Activated CD8-positive, alpha-beta T cell treated with anti-CD3 and anti-CD28 coated beads for 36 hours (primary cell): ENCODE measurements around the gene BPTF. TPM values are rescaled to one million over a fixed set of nuclear protein-coding genes. Genes with fewer than 3 reads are reported as not detected.
"Not testable (repeated sequence)": the region's sequence is repeated elsewhere in the genome, so short reads cannot be mapped to it uniquely, and the experiment has no call there.

Experiments
- ATAC-seq: fragments of 200-7000 bp; cut with Tn5 transposase; one replicate; pipeline ENCODE4 v1.10.0; 2021; ENCODE audit warnings: mild to moderate bottlenecking, moderate library complexity
- CTCF ChIA-PET: fragments of 350-600 bp; sonication (Branson Sonifier 250); formaldehyde crosslinking; loops from one replicate; lab custom pipeline; 2021; ENCODE audit warnings: antibody characterized with exemption; lab: Charles Lee
- POLR2A ChIA-PET: fragments of 350-600 bp; sonication (Branson Sonifier 250); formaldehyde crosslinking; loops from one replicate; lab custom pipeline; 2021; ENCODE audit warnings: antibody characterized with exemption; lab: Charles Lee
- DNase-seq: peaks from one replicate; pipeline ENCODE4 v3.0.0-alpha.2; 2020
- H3K27ac Mint-ChIP-seq: one replicate; pipeline ENCODE4 v1.8.0; 2021; ENCODE audit warnings: mild to moderate bottlenecking, mixed read lengths
- H3K27me3 Mint-ChIP-seq: one replicate; pipeline ENCODE4 v1.8.0; 2021; ENCODE audit warnings: mixed read lengths
- H3K36me3 Mint-ChIP-seq: one replicate; pipeline ENCODE4 v1.8.0; 2021; ENCODE audit warnings: low read depth, mixed read lengths
- H3K4me1 Mint-ChIP-seq: one replicate; pipeline ENCODE4 v1.8.0; 2021; ENCODE audit warnings: low read depth, mixed read lengths
- H3K4me3 Mint-ChIP-seq: one replicate; pipeline ENCODE4 v1.8.0; 2021; ENCODE audit warnings: mild to moderate bottlenecking, moderate library complexity, mixed read lengths
- H3K9me3 Mint-ChIP-seq: one replicate; pipeline ENCODE4 v1.8.0; 2021; ENCODE audit warnings: mixed read lengths
- CTCF ChIP-seq: fragments of 200-600 bp; IDR thresholded peaks from one replicate; pipeline ENCODE4 v1.8.0; 2022; ENCODE audit warnings: antibody characterized with exemption, mild to moderate bottlenecking
- intact Hi-C: fragments of 100-400 bp; cut with micrococcal nuclease; formaldehyde crosslinking; loops from one replicate; pipeline ENCODE4 v1.10.0; 2022
- total RNA-seq, 2 experiments: library from RNA; stranded (reverse); gene quantifications; one replicate each; pipeline ENCODE4 v1.2.3, GENCODE V29; 2021

The BPTF gene
- total RNA-seq, 2 experiments from 2014 or later, result 80.1 to 84.4 TPM

- DNase-seq (no peak), ATAC-seq (no peak)
- H3K36me3 Mint-ChIP-seq, result peaks cover 8% of the 10 kb centered on the region
- ChIA-PET CTCF (no interaction called here), POLR2A (no interaction called here)
- no peak for TF ChIP-seq CTCF
- intact Hi-C loops, result no loop called here
- H3K27me3 Mint-ChIP-seq, result no peaks in the 10 kb centered on the region
- peaks cover 49% of the 10 kb centered on the region for H3K4me1 Mint-ChIP-seq
- no peak overlapping the region for H3K27ac Mint-ChIP-seq
- no peak overlapping the region for H3K4me3 Mint-ChIP-seq
- no peaks in the 10 kb centered on the region for H3K9me3 Mint-ChIP-seq
Observed at GRCh38 chr17:67842648-67843047, 17.3 kb downstream of the BPTF start.

- Mint-ChIP-seq H3K4me3 (no peak overlapping the region), H3K36me3 (peaks cover 15% of the 10 kb centered on the region), H3K9me3 (peaks cover 1% of the 10 kb centered on the region), H3K27ac (no peak overlapping the region), H3K27me3 (no peaks in the 10 kb centered on the region), H3K4me1 (peaks cover 46% of the 10 kb centered on the region)
- no peak for TF ChIP-seq CTCF
- ChIA-PET POLR2A (interaction anchor here (1.0 to 1.3 kb wide), 2 partner anchors 9 to 10 kb away, joined by 3 to 4 read pairs; no protein-coding TSS in a partner anchor), CTCF (no interaction called here)
- DNase-seq (no peak), ATAC-seq (no peak)
- intact Hi-C loops, result no loop called here
Observed at GRCh38 chr17:67845374-67845773, 20.1 kb downstream of the BPTF start.

DNA sequence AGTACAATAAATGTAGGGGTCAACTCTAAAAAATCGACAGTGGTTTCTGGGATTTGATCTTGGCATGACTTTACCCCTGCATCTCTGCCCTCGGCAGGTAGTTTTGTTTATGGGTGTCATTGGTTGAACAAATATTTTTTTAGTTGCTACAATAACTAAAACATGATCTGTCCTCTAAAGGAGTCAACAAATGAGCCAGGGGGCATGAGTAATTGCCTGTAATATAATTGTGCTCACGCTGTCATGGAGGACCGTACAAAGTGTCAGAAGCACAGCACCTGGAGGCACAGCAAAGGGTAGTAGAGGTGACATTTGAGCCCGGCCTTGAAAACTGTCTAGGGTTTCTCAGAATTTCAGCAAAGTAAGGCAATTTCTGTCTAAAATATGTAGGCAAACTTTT lies 22.9 kb downstream of the BPTF start:
- ATAC-seq, POLR2A ChIA-PET, H3K4me3 Mint-ChIP-seq, CTCF ChIA-PET, intact Hi-C loops, H3K27me3 Mint-ChIP-seq, H3K9me3 Mint-ChIP-seq: not testable (repeated sequence)
- Mint-ChIP-seq H3K27ac (peak overlapping the region; percentile 56), H3K4me1 (peaks cover 49% of the 10 kb centered on the region), H3K36me3 (peaks cover 17% of the 10 kb centered on the region)
- DNase-seq, result peak; percentile 21

DNA sequence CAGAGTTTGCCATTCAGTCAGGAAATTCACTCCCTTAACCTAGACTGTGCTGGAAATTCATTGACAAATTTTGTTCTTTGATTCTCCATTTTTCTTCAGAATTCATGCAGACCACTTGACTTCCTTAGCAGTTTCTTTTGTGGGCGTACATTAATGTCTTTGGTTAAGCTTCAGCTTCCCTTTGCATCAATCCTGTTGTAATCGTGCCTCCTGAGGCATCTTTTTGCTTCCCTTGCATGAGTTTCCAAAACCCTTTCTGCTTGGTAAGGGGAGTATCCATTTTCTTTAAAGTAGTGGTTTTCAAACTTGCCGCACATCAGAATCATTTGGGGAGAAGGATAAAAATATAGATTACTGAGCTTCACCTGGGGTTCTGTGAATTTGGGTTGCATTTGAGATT lies 23.5 kb downstream of the BPTF start:
- Mint-ChIP-seq H3K36me3 (peaks cover 18% of the 10 kb centered on the region), H3K4me1 (peaks cover 50% of the 10 kb centered on the region), H3K27ac (peak overlapping the region; percentile 80)
- DNase-seq, H3K9me3 Mint-ChIP-seq, POLR2A ChIA-PET, H3K27me3 Mint-ChIP-seq, ATAC-seq, H3K4me3 Mint-ChIP-seq, intact Hi-C loops: not testable (repeated sequence)
- CTCF ChIA-PET, result interaction anchor here (0.9 kb wide), 1 partner anchor 13 kb away, joined by 3 read pairs; no protein-coding TSS in a partner anchor

- intact Hi-C loops, result no loop called here
- ChIA-PET CTCF (no interaction called here), POLR2A (interaction anchor here (1.0 kb wide), 1 partner anchor 26 kb away, joined by 3 read pairs; the partner anchor contains the start of gene BPTF)
- no peak for TF ChIP-seq CTCF
- H3K27me3 Mint-ChIP-seq, result no peaks in the 10 kb centered on the region
- DNase-seq (no peak), ATAC-seq (no peak)
- H3K4me1 Mint-ChIP-seq, result peaks cover 61% of the 10 kb centered on the region
- H3K27ac Mint-ChIP-seq, result peak overlapping the region; percentile 73
- H3K36me3 Mint-ChIP-seq, result peaks cover 35% of the 10 kb centered on the region
- peaks cover 1% of the 10 kb centered on the region for H3K9me3 Mint-ChIP-seq
- H3K4me3 Mint-ChIP-seq, result no peak overlapping the region
Observed at GRCh38 chr17:67850991-67851631, 25.8 kb downstream of the BPTF start.

- Mint-ChIP-seq H3K4me1 (peaks cover 63% of the 10 kb centered on the region), H3K27ac (no peak overlapping the region), H3K36me3 (peaks cover 37% of the 10 kb centered on the region), H3K27me3 (no peaks in the 10 kb centered on the region), H3K4me3 (no peak overlapping the region), H3K9me3 (peaks cover 1% of the 10 kb centered on the region)
- POLR2A ChIA-PET, result no interaction called here
- ATAC-seq, result no peak
- TF ChIP-seq CTCF, result no peak
- intact Hi-C loops, result no loop called here
- no peak for DNase-seq
- CTCF ChIA-PET, result interaction anchor here (2.2 kb wide), 1 partner anchor 29 kb away, joined by 6 read pairs; the partner anchor contains the start of gene BPTF
Observed at GRCh38 chr17:67853703-67854102, 28.4 kb downstream of the BPTF start.
